ENCODE data around the gene ALOX12B. TPM values are rescaled to one million over a fixed set of nuclear protein-coding genes. Genes with fewer than 3 reads are reported as not detected.
A peak's percentile ranks its signal among the peaks of the same experiment; 100 is the strongest.

The ALOX12B gene
- total and polyA plus RNA-seq, 2 of the 13 experiments (the other 11 are each of a cell fraction or from before 2014, with no cell fraction given) = 0.13 TPM; not detected in 1

DNA sequence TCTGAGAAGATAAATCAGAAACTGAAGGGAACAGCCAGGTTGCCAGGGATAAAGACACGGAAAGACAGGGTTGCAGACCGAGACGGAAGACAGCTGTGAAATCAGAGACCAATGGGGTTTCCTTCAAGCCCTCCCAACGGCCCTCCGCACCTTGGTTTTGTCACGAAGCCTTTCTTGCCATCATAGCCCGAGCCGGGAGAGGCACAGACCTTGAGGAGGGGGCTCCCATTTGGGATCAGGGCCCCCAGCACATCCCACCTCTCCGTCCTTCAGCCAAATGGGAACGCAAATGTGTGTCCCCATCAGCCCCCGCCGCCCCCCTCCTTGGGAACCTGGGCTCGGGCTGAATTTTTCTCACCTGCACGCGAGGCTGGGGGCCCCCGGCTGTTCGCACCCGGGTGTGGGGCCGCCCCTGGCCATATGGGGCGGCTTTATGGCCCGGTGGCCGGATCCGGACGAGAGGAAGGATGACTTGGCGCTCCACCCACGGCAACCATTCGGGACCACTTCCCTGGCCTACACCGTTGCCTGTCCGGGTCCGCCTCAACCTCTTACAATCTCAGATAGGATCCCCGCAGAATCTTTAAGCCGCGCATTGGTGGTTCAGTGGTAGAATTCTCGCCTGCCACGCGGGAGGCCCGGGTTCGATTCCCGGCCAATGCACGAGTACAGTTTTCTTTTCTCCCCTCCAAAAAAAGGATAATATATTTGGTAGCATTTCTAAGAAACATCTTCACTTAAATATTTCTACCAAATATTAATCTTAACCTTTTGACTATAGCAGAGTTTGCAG lies 37.8 kb upstream of the ALOX12B start (continued):
- TF ChIP-seq ZNF710 (CRISPR knock-in tag; IDR thresholded peaks at IDR 0.05; ENCODE audit: borderline replicate concordance) (no peak), HOXA3 (CRISPR knock-in tag; IDR thresholded peaks at IDR 0.05) (no peak), ZNF788 (CRISPR knock-in tag; IDR thresholded peaks at IDR 0.05; ENCODE audit: borderline replicate concordance) (peak; percentile 69; the same call in 1 of the 2 replicates), ZNF770 (CRISPR knock-in tag; IDR thresholded peaks at IDR 0.05) (no peak), ATF6 (CRISPR knock-in tag; conservative IDR thresholded peaks at IDR 0.05) (0 out of 2 replicates have a peak, but pooled peaks have one; percentile 70), ZFYVE20 (CRISPR knock-in tag; IDR thresholded peaks at IDR 0.05; ENCODE audit: borderline replicate concordance, low read depth) (no peak), ZNF567 (CRISPR knock-in tag; IDR thresholded peaks at IDR 0.05; ENCODE audit: borderline replicate concordance) (no peak), MLLT10 (CRISPR knock-in tag; IDR thresholded peaks at IDR 0.05) (no peak), ZNF337 (CRISPR knock-in tag; IDR thresholded peaks at IDR 0.05; ENCODE audit: borderline replicate concordance, low read depth) (no peak), ZNF850 (CRISPR knock-in tag; conservative IDR thresholded peaks at IDR 0.05) (no peak), ADNP (CRISPR knock-in tag; IDR thresholded peaks at IDR 0.05) (no peak), RCOR2 (CRISPR knock-in tag; IDR thresholded peaks at IDR 0.05) (0 out of 2 replicates have a peak, but pooled peaks have one; percentile 42), ZNF282 (IDR thresholded peaks at IDR 0.05; ENCODE audit: partially characterized antibody) (no peak), STAG1 (CRISPR knock-in tag; IDR thresholded peaks at IDR 0.05) (no peak), ZNF781 (CRISPR knock-in tag; IDR thresholded peaks at IDR 0.05; ENCODE audit: borderline replicate concordance, not compliant biosample characterization) (no peak), ZNF512B (CRISPR knock-in tag; IDR thresholded peaks at IDR 0.05; ENCODE audit: borderline replicate concordance) (no peak), SAP130 (CRISPR knock-in tag; IDR thresholded peaks at IDR 0.05; ENCODE audit: low read depth) (peak; percentile 50)
- TF ChIP-seq, protein P1, sequence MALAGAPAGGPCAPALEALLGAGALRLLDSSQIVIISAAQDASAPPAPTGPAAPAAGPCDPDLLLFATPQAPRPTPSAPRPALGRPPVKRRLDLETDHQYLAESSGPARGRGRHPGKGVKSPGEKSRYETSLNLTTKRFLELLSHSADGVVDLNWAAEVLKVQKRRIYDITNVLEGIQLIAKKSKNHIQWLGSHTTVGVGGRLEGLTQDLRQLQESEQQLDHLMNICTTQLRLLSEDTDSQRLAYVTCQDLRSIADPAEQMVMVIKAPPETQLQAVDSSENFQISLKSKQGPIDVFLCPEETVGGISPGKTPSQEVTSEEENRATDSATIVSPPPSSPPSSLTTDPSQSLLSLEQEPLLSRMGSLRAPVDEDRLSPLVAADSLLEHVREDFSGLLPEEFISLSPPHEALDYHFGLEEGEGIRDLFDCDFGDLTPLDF (CRISPR knock-in tag; IDR thresholded peaks at IDR 0.05) = no peak

All from HepG2 (cell line).